Retinal pigment epithelial cell (primary cell): ENCODE measurements around the gene AKAP1.
A peak's percentile ranks its signal among the peaks of the same experiment; 100 is the strongest.

ENCODE experiments used
- DNase-seq: peaks from one replicate; pipeline ENCODE4 v3.0.0-alpha.2; 2010; ENCODE audit warnings: low read depth
- H3K4me3 ChIP-seq: 2 replicates; pipeline ENCODE4 v1.5.1; 2011; ENCODE audit warnings: mild to moderate bottlenecking, low read length, control low read depth, moderate library complexity
- CTCF ChIP-seq: conservative IDR thresholded peaks from 2 replicates; pipeline ENCODE4 v1.5.1; 2011; ENCODE audit warnings: low read depth, low read length, control low read depth, inconsistent platforms

Gene AKAP1

GRCh38 chr17:57084802-57085447 lies at the start of gene AKAP1:
TSS of gene AKAP1 (plus strand) at chr17:57085246. CDS start at chr17:57105465, 20,219 bp downstream.
- no peak for TF ChIP-seq CTCF
- peak; percentile 64 for DNase-seq
- H3K4me3 ChIP-seq = peak within 1 kb of the TSS; percentile 94

- TF ChIP-seq CTCF = no peak
- no peak for DNase-seq
- no peak overlapping the region for H3K4me3 ChIP-seq
Observed at GRCh38 chr17:57035971-57036481, 49.0 kb upstream of the AKAP1 start.

- DNase-seq = no peak
Observed at GRCh38 chr17:57037411-57037810, 47.6 kb upstream of the AKAP1 start.

GRCh38 chr17:57038486-57038885 lies 46.6 kb upstream of the AKAP1 start:
- TF ChIP-seq CTCF = no peak
- H3K4me3 ChIP-seq = no peak overlapping the region
- no peak for DNase-seq

More at GRCh38 chr17:57037411-57037810, 47.6 kb upstream of the AKAP1 start:
- TF ChIP-seq CTCF = no peak
- H3K4me3 ChIP-seq = no peak overlapping the region

GRCh38 chr17:57040571-57040970 lies 44.5 kb upstream of the AKAP1 start:
- no peak overlapping the region for H3K4me3 ChIP-seq
- no peak for DNase-seq
- no peak for TF ChIP-seq CTCF

- no peak for DNase-seq
- TF ChIP-seq CTCF = no peak
- H3K4me3 ChIP-seq = no peak overlapping the region
Observed at GRCh38 chr17:57043276-57043675, 41.8 kb upstream of the AKAP1 start.
